Mesenchymal stem cell (in vitro differentiated cells and primary cell): ENCODE data around the gene PSMB2.
"Not testable (repeated sequence)": the region's sequence is repeated elsewhere in the genome, so short reads cannot be mapped to it uniquely, and the experiment has no call there.

Experiments
- DNase-seq: peaks from one replicate; pipeline ENCODE4 v3.0.0-alpha.2; 2013
- H2AFZ ChIP-seq: one replicate; pipeline ENCODE4 v1.6.1; 2013; ENCODE audit warnings: low read depth, mild to moderate bottlenecking, control low read depth, inconsistent platforms, low read length, moderate library complexity
- H2AK5ac ChIP-seq: 2 replicates; pipeline ENCODE4 v1.6.1; 2013; ENCODE audit warnings: low read length, moderate library complexity, mild to moderate bottlenecking, inconsistent platforms; ENCODE audit not compliant: severe bottlenecking
- H2BK120ac ChIP-seq: one replicate; pipeline ENCODE4 v1.6.1; 2013; ENCODE audit warnings: low read depth, mild to moderate bottlenecking, inconsistent platforms, low read length, moderate library complexity
- H2BK12ac ChIP-seq, 2 experiments: one replicate each; pipeline ENCODE4 v1.6.1; 2013; ENCODE audit warnings: inconsistent platforms in 2 of 2, low read length in 2 of 2, mild to moderate bottlenecking in 2 of 2, moderate library complexity in 2 of 2, control low read depth in 1 of 2
- H2BK15ac ChIP-seq: one replicate; pipeline ENCODE4 v1.6.1; 2013; ENCODE audit warnings: mild to moderate bottlenecking, low read depth, inconsistent platforms; ENCODE audit not compliant: poor library complexity, severe bottlenecking
- H2BK5ac ChIP-seq: 2 replicates; pipeline ENCODE4 v1.6.1; 2013; ENCODE audit warnings: low read depth, mild to moderate bottlenecking, low read length, control low read depth, inconsistent platforms; ENCODE audit not compliant: poor library complexity, severe bottlenecking
- H3K14ac ChIP-seq, 2 experiments: one replicate each; pipeline ENCODE4 v1.6.1; 2013; ENCODE audit warnings: inconsistent platforms in 2 of 2, low read length in 2 of 2, control low read depth in 1 of 2, mild to moderate bottlenecking in 1 of 2, moderate library complexity in 1 of 2
- H3K18ac ChIP-seq, 2 experiments: one replicate each; pipeline ENCODE4 v1.6.1; 2013; ENCODE audit warnings: inconsistent platforms in 2 of 2, low read length in 2 of 2, control low read depth in 1 of 2, low read depth in 1 of 2, mild to moderate bottlenecking in 1 of 2
- H3K23ac ChIP-seq, 2 experiments: one replicate each; pipeline ENCODE4 v1.6.1; 2013; ENCODE audit warnings: inconsistent platforms in 2 of 2, low read length in 2 of 2, mild to moderate bottlenecking in 2 of 2, moderate library complexity in 2 of 2, control low read depth in 1 of 2
- H3K27ac ChIP-seq: 2 replicates; pipeline ENCODE4 v1.5.1; 2013; ENCODE audit warnings: mild to moderate bottlenecking, moderate library complexity, low read length, control low read depth, inconsistent platforms; ENCODE audit not compliant: poor library complexity, severe bottlenecking
- H3K27me3 ChIP-seq, 2 experiments: 2 replicates each; pipeline versions ENCODE4 v1.6.1 to v1.7.0; 2013; ENCODE audit warnings: low read length in 2 of 2, mild to moderate bottlenecking in 2 of 2, moderate library complexity in 2 of 2, control low read depth in 1 of 2, inconsistent platforms in 1 of 2; ENCODE audit not compliant: control insufficient read depth in 1 of 2, insufficient read depth in 1 of 2
- H3K36me3 ChIP-seq, 2 experiments: 2 replicates each; pipeline versions ENCODE4 v1.6.1 to v1.7.0; 2013; ENCODE audit warnings: low read length in 2 of 2, control low read depth in 1 of 2, inconsistent platforms in 1 of 2, low read depth in 1 of 2, mild to moderate bottlenecking in 1 of 2; ENCODE audit not compliant: insufficient read depth in 2 of 2, control insufficient read depth in 1 of 2
- H3K4ac ChIP-seq, 2 experiments: one replicate each; pipeline ENCODE4 v1.6.1; 2013; ENCODE audit warnings: inconsistent platforms in 2 of 2, low read length in 2 of 2, mild to moderate bottlenecking in 2 of 2, moderate library complexity in 2 of 2, control low read depth in 1 of 2, low read depth in 1 of 2
- H3K4me1 ChIP-seq: 2 replicates; pipeline ENCODE4 v1.6.1; 2013; ENCODE audit warnings: low read depth, low read length, control low read depth; ENCODE audit not compliant: control insufficient read depth, insufficient read depth
- H3K4me2 ChIP-seq: 2 replicates; pipeline ENCODE4 v1.6.1; 2013; ENCODE audit warnings: low read length, mild to moderate bottlenecking, inconsistent platforms; ENCODE audit not compliant: poor library complexity, severe bottlenecking
- H3K4me3 ChIP-seq, 2 experiments: 2 replicates each; pipeline versions ENCODE4 v1.5.1 to v1.7.0; 2013; ENCODE audit warnings: low read length in 2 of 2, mild to moderate bottlenecking in 2 of 2, control low read depth in 1 of 2, low read depth in 1 of 2; ENCODE audit not compliant: insufficient read depth in 1 of 2
- H3K79me1 ChIP-seq: replicated peaks from 2 replicates; pipeline ENCODE4 v1.6.1; 2013; ENCODE audit warnings: mild to moderate bottlenecking, control low read depth, low read length, inconsistent platforms; ENCODE audit not compliant: poor library complexity, severe bottlenecking
- H3K9ac ChIP-seq: 2 replicates; pipeline ENCODE4 v1.7.0; 2013; ENCODE audit warnings: mild to moderate bottlenecking, low read length, moderate library complexity
- H3K9me3 ChIP-seq: 2 replicates; pipeline ENCODE4 v1.7.0; 2013; ENCODE audit warnings: mild to moderate bottlenecking, low read length; ENCODE audit not compliant: control insufficient read depth
- H4K8ac ChIP-seq: one replicate; pipeline ENCODE4 v1.6.1; 2013; ENCODE audit warnings: inconsistent platforms, mild to moderate bottlenecking, low read length, moderate library complexity
- H4K91ac ChIP-seq: one replicate; pipeline ENCODE4 v1.6.1; 2013; ENCODE audit warnings: mild to moderate bottlenecking, low read length, inconsistent platforms
- WGBS: methylation state at CpG from one replicate; pipeline ENCODE4 v1.1.7; 2013; ENCODE audit warnings: mixed read lengths; 5-methylcytosine and 5-hydroxymethylcytosine counted together

PSMB2 gene

GRCh38 chr1:35588197-35588910 lies 53.0 kb downstream of the PSMB2 start:
- DNase-seq: no peak
- Histone ChIP-seq H3K4me2 (no peak overlapping the region), H3K9me3 (no peaks in the 10 kb centered on the region), H3K4me1 (no peaks in the 10 kb centered on the region), H3K9ac (no peak overlapping the region), H4K91ac (no peak overlapping the region), H3K79me1 (no peaks in the 10 kb centered on the region), H3K27ac (no peak overlapping the region), H3K23ac (no peak overlapping the region), H4K8ac (no peak overlapping the region), H2BK120ac (no peak overlapping the region), H3K4me3 (no peak overlapping the region), H2BK15ac (no peak overlapping the region), H3K27me3 (no peaks in the 10 kb centered on the region), H3K36me3 (peaks cover 7 to 13% of the 10 kb centered on the region in 2 experiments), H2BK12ac (no peak overlapping the region), H2AK5ac (no peak overlapping the region), H3K14ac (no peak overlapping the region), H2AFZ (no peak overlapping the region), H2BK5ac (no peak overlapping the region), H3K4ac (no peak overlapping the region), H3K18ac (no peak overlapping the region)
- WGBS: 79% methylated on average over 21 of the region's 21 CpGs

GRCh38 chr1:35587736-35588135 lies 53.6 kb downstream of the PSMB2 start:
- Histone ChIP-seq H2AFZ (no peak overlapping the region), H3K14ac (no peak overlapping the region), H3K79me1 (no peaks in the 10 kb centered on the region), H3K9ac (no peak overlapping the region), H3K4me2 (no peak overlapping the region), H3K36me3 (peaks cover 7 to 12% of the 10 kb centered on the region in 2 experiments), H2BK12ac (no peak overlapping the region), H2BK120ac (no peak overlapping the region), H2BK15ac (no peak overlapping the region), H3K27ac (no peak overlapping the region), H3K4ac (no peak overlapping the region), H3K9me3 (no peaks in the 10 kb centered on the region), H3K27me3 (no peaks in the 10 kb centered on the region), H2BK5ac (no peak overlapping the region), H3K4me3 (no peak overlapping the region), H4K91ac (no peak overlapping the region), H3K4me1 (no peaks in the 10 kb centered on the region), H2AK5ac (no peak overlapping the region), H3K23ac (no peak overlapping the region), H4K8ac (no peak overlapping the region), H3K18ac (no peak overlapping the region)
- DNase-seq: no peak
- WGBS: 91% methylated on average over 3 of the region's 6 CpGs

- Histone ChIP-seq H3K4ac (no peak overlapping the region), H3K79me1 (no peaks in the 10 kb centered on the region), H3K9me3 (no peaks in the 10 kb centered on the region), H3K27ac (no peak overlapping the region), H2BK12ac (no peak overlapping the region), H3K23ac (no peak overlapping the region), H2AFZ (no peak overlapping the region), H3K27me3 (no peaks in the 10 kb centered on the region), H3K4me1 (no peaks in the 10 kb centered on the region), H2BK120ac (no peak overlapping the region), H3K18ac (no peak overlapping the region), H3K4me3 (no peak overlapping the region), H4K8ac (no peak overlapping the region), H2BK15ac (no peak overlapping the region), H4K91ac (no peak overlapping the region), H3K9ac (no peak overlapping the region), H2AK5ac (no peak overlapping the region), H2BK5ac (no peak overlapping the region), H3K4me2 (no peak overlapping the region), H3K14ac (no peak overlapping the region), H3K36me3 (peaks cover 7 to 12% of the 10 kb centered on the region in 2 experiments)
- 93% methylated on average over 7 of the region's 7 CpGs for WGBS
- DNase-seq: no peak
Observed at GRCh38 chr1:35586808-35587207, 54.5 kb downstream of the PSMB2 start.

- not testable (repeated sequence) for H3K14ac ChIP-seq, H3K4me1 ChIP-seq, H3K18ac ChIP-seq, H2BK120ac ChIP-seq, H2BK15ac ChIP-seq, H3K9me3 ChIP-seq, H3K27me3 ChIP-seq, H2AFZ ChIP-seq, H3K36me3 ChIP-seq, H2BK5ac ChIP-seq, H3K4me2 ChIP-seq, H3K79me1 ChIP-seq, H3K4ac ChIP-seq, H2AK5ac ChIP-seq, H4K91ac ChIP-seq, H4K8ac ChIP-seq, H3K4me3 ChIP-seq, H3K23ac ChIP-seq, H2BK12ac ChIP-seq, H3K9ac ChIP-seq, H3K27ac ChIP-seq, DNase-seq
- WGBS: 88% methylated on average over 1 of the region's 1 CpG
Observed at GRCh38 chr1:35585805-35586204, 55.5 kb downstream of the PSMB2 start.
